ENCODE data around the gene KCNH2. TPM values are rescaled to one million over a fixed set of nuclear protein-coding genes. Genes with fewer than 3 reads are reported as not detected.
A peak's percentile ranks its signal among the peaks of the same experiment; 100 is the strongest.

Gene KCNH2
- total and polyA plus RNA-seq, 5 experiments from 2014 or later: 0.45 to 2.5 (median 1.5) TPM

DNA sequence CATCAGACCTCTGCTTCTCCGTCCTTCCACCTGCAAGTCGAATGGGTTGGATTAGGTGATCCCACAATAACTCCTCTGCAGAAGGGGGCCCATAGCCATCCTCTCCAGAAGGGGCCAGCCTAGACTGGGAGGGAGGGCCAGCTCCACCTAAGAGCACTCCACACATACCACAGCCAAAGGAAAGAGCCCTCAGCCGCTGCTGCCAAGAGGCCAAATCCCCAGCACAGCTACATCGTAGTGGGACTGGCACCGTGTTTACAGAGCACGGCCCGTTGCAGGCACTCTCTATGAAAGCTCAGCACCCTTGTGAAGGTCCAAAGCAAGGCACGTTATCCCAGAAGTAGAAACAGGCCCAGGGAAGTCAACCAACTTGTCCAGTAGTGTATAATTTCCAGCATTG lies 5.4 kb downstream of the KCNH2 start:
- H3K27ac Mint-ChIP-seq: peak overlapping the region in 6 of 10 donors; percentile 14 to 97 (median 82)
- H3K9me3 Mint-ChIP-seq: no peaks in the 10 kb centered on the region
- DNase-seq (no peak), ATAC-seq (no peak)
- H3K4me3 Mint-ChIP-seq: peak overlapping the region in 6 of 10 donors; percentile 0 to 86 (median 40)
- peaks cover 3 to 16% (median 12%) of the 10 kb centered on the region in 5 donors for H3K27me3 Mint-ChIP-seq
- POLR2A ChIA-PET: interaction anchor here (1.2 to 2.7 kb wide), 5 partner anchors 11 to 56 kb away, joined by 3 to 10 read pairs (median 4); partner anchors contain the start of gene ABCB8
- no peaks in the 10 kb centered on the region for H3K36me3 Mint-ChIP-seq
- H3K4me1 Mint-ChIP-seq: peaks cover 27 to 70% (median 44%) of the 10 kb centered on the region in 4 donors

DNA sequence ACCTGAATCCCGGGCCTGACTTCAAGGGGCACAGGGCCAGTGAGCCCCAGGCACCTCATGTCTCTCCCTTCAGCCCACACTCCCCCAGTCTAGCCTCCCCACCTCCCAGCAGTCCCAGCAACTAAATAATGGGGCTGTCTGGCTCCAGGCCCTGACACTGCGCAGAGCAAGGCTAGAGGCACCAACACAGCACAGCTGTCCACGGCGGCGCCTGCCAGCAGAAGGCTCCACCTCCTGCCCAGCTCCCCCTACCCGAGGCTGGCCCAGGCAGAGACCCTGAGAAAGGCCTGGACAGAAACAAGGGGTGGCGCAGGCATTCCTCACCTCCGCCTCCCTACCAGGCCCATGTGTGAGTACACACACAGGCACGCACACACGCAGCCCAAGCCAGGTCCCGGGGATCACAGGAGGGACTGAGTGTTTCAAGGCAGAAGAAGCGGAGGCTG lies 6.1 kb downstream of the KCNH2 start:
- Mint-ChIP-seq H3K4me1 (peaks cover 23 to 65% (median 39%) of the 10 kb centered on the region in 4 donors), H3K27ac (peak overlapping the region in 2 of 10 donors; percentile 15 to 27), H3K27me3 (peaks cover 3 to 13% (median 8%) of the 10 kb centered on the region in 5 donors), H3K4me3 (no peak overlapping the region), H3K9me3 (no peaks in the 10 kb centered on the region), H3K36me3 (no peaks in the 10 kb centered on the region)
- ATAC-seq (no peak), DNase-seq (no peak)
- POLR2A ChIA-PET: interaction anchor here (1.2 to 1.9 kb wide), 2 partner anchors 10 to 47 kb away, joined by 3 to 8 read pairs; no protein-coding TSS in a partner anchor

DNA sequence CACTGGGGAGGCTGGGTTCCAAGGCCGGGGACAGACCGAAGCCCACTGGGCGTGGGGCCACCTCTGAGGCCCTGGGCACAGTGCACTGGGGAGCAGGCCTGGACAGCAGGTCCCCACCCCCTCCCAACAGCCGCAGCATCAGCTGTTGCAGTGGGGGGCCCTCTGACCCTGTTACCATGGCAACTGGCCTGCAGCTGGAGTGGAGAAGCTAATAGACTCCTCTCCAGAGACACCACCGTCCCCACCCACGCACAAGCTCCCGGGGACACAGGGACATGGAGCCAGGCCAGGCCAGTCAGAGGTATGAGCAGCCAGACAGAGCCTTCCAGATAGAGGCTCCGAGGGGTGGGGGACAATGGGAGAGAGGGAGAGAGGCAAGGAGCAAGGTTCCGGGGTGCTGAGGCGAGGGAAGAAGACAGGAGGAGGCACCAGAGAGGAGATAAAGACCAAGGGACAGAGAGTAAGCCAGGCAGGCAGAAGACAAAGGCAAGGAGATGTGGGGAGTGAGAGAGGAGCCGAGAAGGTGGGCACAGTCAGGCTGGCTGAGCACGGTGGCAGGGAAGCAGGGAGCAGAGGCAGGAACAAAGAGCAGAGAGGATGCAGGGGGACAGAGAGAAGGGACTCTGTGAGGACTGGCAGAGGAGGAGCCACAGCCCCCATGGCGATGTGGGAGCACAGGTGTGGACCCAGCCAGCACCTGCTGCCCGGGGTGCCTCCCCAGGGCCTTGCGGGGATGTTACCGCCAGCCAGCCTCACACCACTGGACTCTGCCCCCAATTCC lies 6.7 kb downstream of the KCNH2 start:
- H3K4me3 Mint-ChIP-seq: peak overlapping the region in 2 of 10 donors; percentile 26 to 65
- no peaks in the 10 kb centered on the region for H3K36me3 Mint-ChIP-seq
- H3K9me3 Mint-ChIP-seq: no peaks in the 10 kb centered on the region
- H3K27ac Mint-ChIP-seq: peak overlapping the region in 4 of 10 donors; percentile 20 to 58 (median 32)
- ATAC-seq (no peak), DNase-seq (no peak)
- peaks cover 20 to 60% (median 34%) of the 10 kb centered on the region in 4 donors for H3K4me1 Mint-ChIP-seq
- H3K27me3 Mint-ChIP-seq: peaks cover 0 to 7% (median 4%) of the 10 kb centered on the region in 5 donors
- POLR2A ChIA-PET: no interaction called here

DNA sequence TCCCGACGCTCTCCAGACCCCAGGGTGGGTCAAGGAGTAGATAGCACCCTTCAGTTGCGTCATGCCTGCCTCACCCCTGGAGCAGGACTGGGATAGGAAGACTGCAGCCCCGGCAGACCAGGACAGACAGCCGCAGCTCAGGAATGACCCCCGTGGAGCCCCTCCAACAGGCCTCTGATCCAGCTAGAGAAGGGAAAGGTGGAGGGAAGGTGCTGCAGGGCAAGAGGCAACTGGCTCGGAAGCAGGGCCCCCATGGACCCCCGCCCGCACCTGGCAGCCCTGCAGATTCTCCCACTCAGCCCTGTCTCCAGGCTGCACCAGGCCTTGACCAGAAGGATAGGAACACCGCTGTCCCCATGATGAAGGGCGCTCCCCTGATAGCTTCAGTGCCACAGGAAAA lies 7.7 kb downstream of the KCNH2 start:
- peaks cover 0 to 8% (median 0%) of the 10 kb centered on the region in 5 donors for H3K27me3 Mint-ChIP-seq
- peaks cover 17 to 56% (median 28%) of the 10 kb centered on the region in 4 donors for H3K4me1 Mint-ChIP-seq
- POLR2A ChIA-PET: interaction anchor here (0.6 kb wide), 1 partner anchor 44 kb away, joined by 4 read pairs; no protein-coding TSS in a partner anchor
- no peaks in the 10 kb centered on the region for H3K9me3 Mint-ChIP-seq
- peak overlapping the region in 1 of 10 donors; percentile 54 for H3K4me3 Mint-ChIP-seq
- no peak for ATAC-seq
- H3K27ac Mint-ChIP-seq: no peak overlapping the region
- DNase-seq: no peak
- no peaks in the 10 kb centered on the region for H3K36me3 Mint-ChIP-seq

GRCh38 chr7:150969475-150969874 lies 8.6 kb downstream of the KCNH2 start:
- H3K4me1 Mint-ChIP-seq: peaks cover 11 to 56% (median 27%) of the 10 kb centered on the region in 4 donors
- H3K4me3 Mint-ChIP-seq: no peak overlapping the region
- H3K36me3 Mint-ChIP-seq: no peaks in the 10 kb centered on the region
- H3K27ac Mint-ChIP-seq: peak overlapping the region in 1 of 10 donors; percentile 71
- ATAC-seq: no peak
- no peak for DNase-seq
- H3K9me3 Mint-ChIP-seq: no peaks in the 10 kb centered on the region
- H3K27me3 Mint-ChIP-seq: peaks cover 0 to 8% (median 0%) of the 10 kb centered on the region in 5 donors
- POLR2A ChIA-PET: interaction anchor here (1.3 to 1.4 kb wide), 2 partner anchors 11 to 24 kb away, joined by 3 read pairs; no protein-coding TSS in a partner anchor

DNA sequence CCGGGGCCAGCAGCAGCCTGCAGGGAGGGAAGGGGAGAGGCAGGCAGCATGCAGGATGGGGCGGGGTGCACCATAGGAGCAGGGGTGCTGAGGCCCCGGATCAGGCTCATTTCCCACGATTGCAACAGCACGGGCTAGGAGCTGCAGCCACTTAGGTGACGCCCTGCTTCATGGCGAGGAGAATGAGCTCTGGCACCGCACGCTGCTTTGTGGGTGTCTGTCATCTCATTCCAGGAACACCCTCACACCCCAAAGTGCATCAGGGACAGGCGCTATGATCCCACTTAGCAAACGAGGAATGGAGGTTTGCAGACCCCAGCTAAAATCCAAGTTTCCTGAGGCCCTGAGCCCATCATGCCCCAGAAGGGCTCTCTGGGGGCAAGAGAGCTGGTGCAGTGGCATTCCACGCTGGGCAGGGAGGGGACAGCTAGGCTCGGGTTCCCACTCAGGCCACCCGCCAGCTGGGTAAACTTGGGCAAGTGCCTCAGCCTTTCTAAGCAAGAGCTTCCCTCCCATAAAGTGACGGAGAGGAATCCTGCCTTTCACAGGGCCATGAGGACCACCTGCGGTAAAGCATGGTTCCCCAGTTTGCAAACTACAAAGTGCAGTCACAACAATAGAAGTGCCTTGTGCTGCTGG lies 9.3 kb downstream of the KCNH2 start:
- DNase-seq: no peak
- peak overlapping the region in 1 of 10 donors; percentile 71 for H3K27ac Mint-ChIP-seq

GRCh38 chr7:150968056-150968733 lies 9.9 kb downstream of the KCNH2 start:
- no peak for DNase-seq
- no peak overlapping the region for H3K4me3 Mint-ChIP-seq
- peaks cover 2 to 45% (median 17%) of the 10 kb centered on the region in 4 donors for H3K4me1 Mint-ChIP-seq
- POLR2A ChIA-PET: interaction anchor here (0.6 to 1.3 kb wide), 2 partner anchors 13 to 15 kb away, joined by 3 read pairs; no protein-coding TSS in a partner anchor
- peaks cover 0 to 8% (median 0%) of the 10 kb centered on the region in 5 donors for H3K27me3 Mint-ChIP-seq
- H3K27ac Mint-ChIP-seq: no peak overlapping the region
- H3K36me3 Mint-ChIP-seq: no peaks in the 10 kb centered on the region
- no peaks in the 10 kb centered on the region for H3K9me3 Mint-ChIP-seq
- ATAC-seq: no peak

More for the DNA sequence above, 9.3 kb downstream of the KCNH2 start:
- Mint-ChIP-seq H3K9me3 (no peaks in the 10 kb centered on the region), H3K36me3 (no peaks in the 10 kb centered on the region), H3K4me3 (no peak overlapping the region), H3K4me1 (peaks cover 7 to 50% (median 23%) of the 10 kb centered on the region in 4 donors), H3K27me3 (peaks cover 0 to 8% (median 0%) of the 10 kb centered on the region in 5 donors)
- no peak for ATAC-seq
- POLR2A ChIA-PET: interaction anchor here (1.3 to 1.4 kb wide), 2 partner anchors 12 to 25 kb away, joined by 3 read pairs; no protein-coding TSS in a partner anchor

DNA sequence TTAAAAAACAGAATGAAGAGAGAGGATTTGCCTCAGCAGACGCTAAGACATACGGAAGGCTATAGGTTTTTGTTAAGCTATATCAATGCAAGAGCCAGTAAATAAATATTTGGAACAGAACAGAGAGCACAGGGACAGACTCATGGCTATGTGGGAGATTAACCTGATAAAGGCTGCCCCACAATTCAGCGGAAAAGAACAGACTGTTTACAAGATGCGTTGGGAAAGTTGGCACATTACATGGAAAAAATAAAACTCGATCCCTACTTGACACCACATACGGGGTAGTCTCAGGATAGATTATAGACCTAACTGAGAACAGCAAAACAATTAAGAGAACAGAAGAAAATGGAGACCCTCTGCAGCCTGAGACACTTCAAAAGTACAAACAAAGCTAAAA lies 10.8 kb downstream of the KCNH2 start:
- Mint-ChIP-seq H3K36me3 (no peaks in the 10 kb centered on the region), H3K4me1 (peaks cover 2 to 45% (median 15%) of the 10 kb centered on the region in 4 donors), H3K9me3 (no peaks in the 10 kb centered on the region), H3K4me3 (no peak overlapping the region), H3K27ac (no peak overlapping the region), H3K27me3 (peaks cover 1 to 8% (median 5%) of the 10 kb centered on the region in 5 donors)
- DNase-seq (no peak), ATAC-seq (no peak)
- POLR2A ChIA-PET: interaction anchor here (0.6 kb wide), 1 partner anchor 14 kb away, joined by 3 read pairs; no protein-coding TSS in a partner anchor

GRCh38 chr7:150966002-150966401 lies 12.1 kb downstream of the KCNH2 start:
- Mint-ChIP-seq H3K36me3 (no peaks in the 10 kb centered on the region), H3K4me3 (no peak overlapping the region), H3K27ac (no peak overlapping the region), H3K9me3 (no peaks in the 10 kb centered on the region), H3K27me3 (peaks cover 1 to 16% (median 7%) of the 10 kb centered on the region in 5 donors), H3K4me1 (peaks cover 2 to 41% (median 12%) of the 10 kb centered on the region in 4 donors)
- POLR2A ChIA-PET: no interaction called here
- no peak for ATAC-seq
- no peak for DNase-seq

GRCh38 chr7:150965273-150965830 lies 12.8 kb downstream of the KCNH2 start:
- Mint-ChIP-seq H3K27me3 (peaks cover 4 to 22% (median 9%) of the 10 kb centered on the region in 5 donors), H3K36me3 (no peaks in the 10 kb centered on the region), H3K4me3 (no peak overlapping the region), H3K4me1 (peaks cover 2 to 34% (median 10%) of the 10 kb centered on the region in 4 donors), H3K27ac (no peak overlapping the region), H3K9me3 (no peaks in the 10 kb centered on the region)
- POLR2A ChIA-PET: interaction anchor here (1.2 to 1.3 kb wide), 2 partner anchors 9 to 10 kb away, joined by 3 to 4 read pairs; no protein-coding TSS in a partner anchor
- ATAC-seq (no peak), DNase-seq (no peak)

DNA sequence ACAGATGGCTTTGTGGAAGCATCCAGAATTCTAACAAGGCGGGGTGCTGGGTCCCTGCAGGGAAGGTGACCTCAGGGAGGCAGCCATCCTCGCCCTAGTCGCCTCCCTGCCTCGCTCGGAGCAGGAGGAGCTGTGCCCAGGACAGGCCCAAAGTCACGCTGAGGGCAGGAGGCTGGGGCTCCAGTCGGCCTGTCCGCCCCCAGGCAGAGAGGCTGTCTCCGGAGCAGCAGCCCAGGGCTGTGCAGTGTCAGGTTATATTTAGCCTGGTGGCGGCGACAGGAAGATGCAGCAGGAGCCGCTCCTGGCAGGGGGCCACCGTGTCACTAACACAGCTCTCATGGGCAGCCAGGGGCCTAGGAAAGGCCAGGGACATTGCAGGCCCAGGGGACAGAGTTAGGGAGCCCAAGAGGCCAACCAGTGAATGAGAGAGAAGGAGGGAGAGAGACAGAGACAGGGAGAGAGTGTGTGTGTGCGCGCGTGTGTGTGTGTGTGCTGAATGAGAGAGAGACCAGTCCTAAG lies 13.5 kb downstream of the KCNH2 start:
- H3K4me3 Mint-ChIP-seq: no peak overlapping the region
- H3K27ac Mint-ChIP-seq: peak overlapping the region in 1 of 10 donors; percentile 43
- POLR2A ChIA-PET: interaction anchor here (1.2 to 3.3 kb wide), 3 partner anchors 9 to 54 kb away, joined by 3 to 12 read pairs (median 4); no protein-coding TSS in a partner anchor
- no peaks in the 10 kb centered on the region for H3K9me3 Mint-ChIP-seq
- H3K4me1 Mint-ChIP-seq: peaks cover 6 to 34% (median 11%) of the 10 kb centered on the region in 4 donors
- H3K27me3 Mint-ChIP-seq: peaks cover 8 to 29% (median 12%) of the 10 kb centered on the region in 5 donors
- no peaks in the 10 kb centered on the region for H3K36me3 Mint-ChIP-seq
- no peak for DNase-seq
- ATAC-seq: no peak

Data from naive thymus-derived CD8-positive, alpha-beta T cell (primary cell).